ENCODE data around the gene ORC3.
"Not testable (repeated sequence)": the region's sequence is repeated elsewhere in the genome, so short reads cannot be mapped to it uniquely, and the experiment has no call there.

Gene ORC3

DNA sequence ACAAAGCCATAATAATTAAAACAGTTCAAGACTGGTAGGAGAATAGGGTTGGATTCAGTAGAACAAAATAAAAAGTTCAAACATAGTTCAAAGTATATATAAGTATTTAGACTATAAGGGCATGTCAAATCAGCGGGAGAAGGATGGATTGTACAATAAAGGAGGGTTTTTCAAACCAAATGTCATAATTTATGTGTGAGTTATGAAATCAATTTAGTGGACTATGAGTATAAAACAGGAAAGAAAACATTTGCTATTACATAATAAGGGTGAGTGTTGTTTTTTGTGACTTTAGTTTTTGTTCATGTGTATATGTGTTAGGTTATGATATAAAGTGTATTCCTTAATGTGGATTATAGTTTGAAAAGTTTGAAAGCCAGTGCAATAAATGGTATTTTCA is 10.6 kb downstream of the ORC3 start:
- DNase-seq (ENCODE audit: low read depth, low spot score) = no peak

DNA sequence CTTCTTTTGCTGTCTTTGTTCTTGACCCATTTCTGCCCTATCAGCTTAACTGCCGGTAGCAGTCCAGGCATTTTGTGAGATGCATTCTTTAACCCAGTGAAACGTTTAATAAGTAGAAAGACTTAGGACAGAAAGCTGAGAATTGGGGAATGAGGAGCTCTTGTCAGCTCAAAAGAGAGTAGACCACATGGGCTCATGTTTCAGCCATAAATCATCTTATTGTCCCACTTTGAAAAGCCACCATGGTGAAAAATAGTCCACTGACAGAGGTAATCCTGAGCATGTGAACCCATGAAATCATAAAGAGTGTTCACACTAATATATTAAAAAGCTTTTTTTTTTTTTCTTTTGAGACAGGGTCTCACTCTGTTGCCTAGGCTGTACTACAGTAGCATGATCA is 16.3 kb downstream of the ORC3 start:
- no peak for DNase-seq (ENCODE audit: low read depth, low spot score)

DNA sequence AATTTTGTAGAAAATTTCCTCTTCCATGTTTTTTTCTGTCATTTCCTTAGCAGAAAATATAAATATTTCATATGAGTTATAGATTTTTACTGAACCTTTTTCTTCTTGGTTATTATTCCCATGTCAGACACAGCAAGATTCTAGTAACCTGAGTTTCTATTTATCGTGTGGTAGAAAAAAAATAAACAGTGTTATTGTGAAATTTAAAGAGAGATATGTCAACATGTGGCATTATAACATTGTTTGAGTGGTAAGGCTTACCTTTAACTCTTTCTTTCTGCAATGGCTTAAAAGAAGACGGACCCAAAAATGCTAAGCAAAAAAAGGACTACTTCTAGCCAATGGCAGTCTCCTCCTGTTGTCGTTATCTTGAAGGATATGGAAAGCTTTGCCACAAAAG is 18.9 kb downstream of the ORC3 start:
- DNase-seq (ENCODE audit: low read depth, low spot score) = no peak

DNA sequence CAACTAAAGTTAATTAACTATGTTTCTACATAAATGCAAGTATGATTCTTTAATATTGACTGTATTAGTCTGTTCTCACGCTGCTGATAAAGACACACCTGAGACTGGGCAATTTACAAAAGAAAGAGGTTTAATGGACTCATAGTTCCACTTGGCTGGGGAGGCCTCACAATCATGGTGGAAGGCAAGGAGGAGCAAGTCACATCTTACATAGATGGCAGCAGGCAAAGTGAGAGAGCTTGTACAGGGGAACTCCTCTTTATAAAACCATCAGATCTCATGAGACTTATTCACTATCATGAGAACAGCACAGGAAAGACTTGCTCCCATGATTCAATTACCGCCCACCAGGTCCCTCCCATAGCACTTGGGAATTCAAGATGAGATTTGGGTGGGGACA is 23.1 kb downstream of the ORC3 start:
- DNase-seq (ENCODE audit: low read depth, low spot score) = not testable (repeated sequence)

DNA sequence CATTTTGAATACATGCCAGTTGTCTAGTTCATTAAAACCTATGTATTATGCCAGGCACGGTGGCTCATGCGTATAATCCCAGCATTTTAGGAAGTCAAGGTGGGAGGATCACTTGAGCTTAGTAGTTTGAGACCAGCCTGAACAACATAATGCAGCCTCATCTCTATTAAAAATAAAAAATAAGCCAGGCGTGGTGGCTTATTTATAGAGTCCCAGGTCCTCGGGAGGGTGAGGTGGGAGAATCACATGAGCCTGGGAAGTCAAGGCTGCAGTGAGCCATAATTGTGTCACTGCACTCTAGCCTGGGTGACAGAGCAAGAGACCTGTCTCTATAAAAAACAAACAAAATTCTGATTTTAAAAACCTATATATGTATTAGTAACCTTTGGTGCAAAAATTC is 27.5 kb downstream of the ORC3 start:
- no peak for DNase-seq (ENCODE audit: low read depth, low spot score)

DNA sequence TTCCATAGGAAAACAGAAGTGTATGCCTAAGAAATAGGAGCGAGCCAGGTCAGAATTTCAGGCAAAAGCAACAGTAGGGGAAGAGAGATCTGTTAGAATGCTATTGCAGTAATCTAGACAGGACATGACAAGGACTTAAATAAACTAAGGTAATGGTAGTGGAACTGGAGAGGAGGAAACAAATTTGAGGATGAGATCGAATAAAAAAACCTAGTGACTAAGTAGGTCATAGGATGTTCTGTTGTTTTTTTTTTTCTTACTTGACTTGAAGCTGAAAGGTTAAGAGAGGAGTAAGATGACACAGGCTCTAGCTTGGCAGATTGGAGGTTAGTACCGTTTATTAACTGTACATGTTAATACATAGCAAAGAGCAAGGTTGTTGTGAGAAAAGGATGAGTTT is 28.6 kb downstream of the ORC3 start:
- no peak for DNase-seq (ENCODE audit: low read depth, low spot score)

DNA sequence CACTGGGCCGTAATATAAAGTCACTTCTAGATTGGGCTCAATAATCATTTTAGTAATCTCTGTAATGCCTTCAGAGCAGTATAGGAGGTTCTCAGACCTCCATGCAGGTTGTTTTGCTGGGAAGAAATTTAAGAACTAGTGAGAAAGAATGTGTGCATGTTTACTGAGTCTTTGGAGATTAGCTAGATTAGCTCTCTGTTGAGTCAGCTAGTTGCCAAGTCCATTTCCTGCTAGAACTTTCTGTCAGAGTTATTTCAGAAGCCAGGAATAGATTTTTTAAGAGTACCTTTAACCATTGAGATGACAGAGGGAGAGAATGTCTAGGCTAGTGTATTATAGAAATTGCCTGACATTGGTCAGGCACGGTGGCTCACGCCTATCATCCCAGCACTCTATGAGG is 33.3 kb downstream of the ORC3 start:
- DNase-seq (ENCODE audit: low read depth, low spot score) = no peak

DNA sequence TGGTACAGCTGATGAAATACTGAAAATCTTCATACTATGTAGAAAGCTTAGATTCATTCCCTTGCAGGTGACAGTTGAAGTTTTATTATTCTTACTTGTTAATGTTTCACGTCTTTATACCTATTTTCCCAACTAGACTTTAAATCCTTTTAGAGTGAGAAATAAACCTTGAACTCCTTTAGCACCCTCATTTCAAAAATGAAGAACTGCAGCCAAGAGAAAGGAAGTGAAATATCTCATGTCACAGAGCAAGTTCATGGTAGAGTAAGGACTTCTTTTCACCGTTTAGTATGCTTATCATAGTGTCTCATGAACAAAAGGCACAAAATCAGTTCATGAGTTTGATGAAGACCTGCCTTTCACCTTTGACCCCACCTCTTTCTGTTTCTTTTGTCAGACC is 38.5 kb downstream of the ORC3 start:
- DNase-seq (ENCODE audit: low read depth, low spot score) = no peak

DNA sequence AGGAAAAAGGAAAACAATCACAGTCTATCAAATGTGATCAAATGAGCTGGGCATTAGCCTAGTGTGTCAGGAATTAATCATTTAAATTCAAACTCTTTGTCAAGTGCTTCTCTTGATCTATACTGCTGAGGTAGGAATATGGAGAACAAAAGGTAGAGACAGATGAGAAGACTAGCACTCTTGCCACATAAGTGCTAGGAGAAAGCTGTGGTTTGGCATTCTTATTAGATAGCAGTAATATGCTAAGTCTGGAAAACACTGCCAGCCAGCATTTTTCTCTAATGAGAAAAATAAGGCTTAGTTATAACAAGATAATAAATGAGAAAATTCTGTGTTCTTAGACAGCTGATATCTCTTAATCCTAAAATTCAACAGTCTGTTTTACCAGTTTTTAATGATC is 38.9 kb downstream of the ORC3 start:
- no peak for DNase-seq (ENCODE audit: low read depth, low spot score)

DNA sequence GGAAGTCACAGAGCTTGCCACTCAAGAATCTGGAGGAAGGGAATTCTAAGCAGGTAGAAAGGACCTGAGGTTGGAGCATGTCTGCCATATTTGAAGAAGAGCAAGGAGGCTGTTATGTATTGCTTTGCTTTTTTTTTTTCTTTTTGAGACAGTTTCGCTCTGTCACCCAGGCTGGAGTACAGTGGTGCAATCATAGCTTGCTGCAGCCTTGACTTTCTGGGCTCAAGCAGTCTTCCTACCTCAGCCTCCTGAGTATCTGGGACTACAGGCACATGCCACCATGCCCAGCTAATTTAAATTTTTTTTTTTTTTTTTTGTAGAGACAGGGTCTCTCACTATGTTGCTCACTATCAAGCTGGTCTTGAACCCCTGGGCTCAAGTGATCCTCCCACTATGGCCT is 40.8 kb downstream of the ORC3 start:
- no peak for DNase-seq (ENCODE audit: low read depth, low spot score)

DNA sequence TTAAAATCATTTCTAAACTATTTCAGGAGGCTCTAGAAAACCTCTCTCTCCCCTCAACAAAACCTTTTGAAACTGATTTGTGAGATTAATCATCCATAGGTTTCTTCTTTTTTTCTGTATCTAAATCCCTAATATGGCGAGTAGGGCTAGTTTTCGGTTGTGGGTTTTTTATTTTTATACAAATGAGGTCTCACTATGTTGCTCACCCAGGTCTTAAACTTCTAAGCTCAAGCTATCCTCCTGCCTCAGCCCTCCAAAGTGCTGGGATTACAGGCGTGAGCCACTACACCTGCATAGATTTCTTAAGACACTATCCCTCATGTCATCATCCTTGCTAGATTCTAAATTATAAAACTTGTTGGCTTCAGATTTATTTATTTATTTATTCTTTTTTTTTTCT is 43.9 kb downstream of the ORC3 start:
- no peak for DNase-seq (ENCODE audit: low read depth, low spot score)

DNA sequence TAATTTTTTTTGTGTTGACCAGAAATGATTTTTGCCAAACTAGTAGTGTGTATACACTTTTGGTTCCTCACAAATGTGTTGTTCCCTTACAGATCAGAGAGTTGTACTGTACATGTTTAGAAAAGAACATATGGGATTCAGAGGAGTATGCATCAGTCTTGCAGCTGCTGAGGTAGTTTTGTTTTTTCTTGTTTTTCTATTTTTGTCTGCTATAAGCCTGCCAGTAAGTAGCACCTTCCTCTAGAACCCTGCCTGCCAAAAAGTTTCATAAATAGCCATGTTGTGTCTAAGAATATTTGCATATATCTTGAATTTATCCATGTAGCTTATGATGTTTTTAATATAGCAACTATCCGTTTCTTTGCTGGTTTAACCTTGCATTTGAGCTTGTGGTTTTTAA is 46.4 kb downstream of the ORC3 start:
- no peak for DNase-seq (ENCODE audit: low read depth, low spot score)

DNA sequence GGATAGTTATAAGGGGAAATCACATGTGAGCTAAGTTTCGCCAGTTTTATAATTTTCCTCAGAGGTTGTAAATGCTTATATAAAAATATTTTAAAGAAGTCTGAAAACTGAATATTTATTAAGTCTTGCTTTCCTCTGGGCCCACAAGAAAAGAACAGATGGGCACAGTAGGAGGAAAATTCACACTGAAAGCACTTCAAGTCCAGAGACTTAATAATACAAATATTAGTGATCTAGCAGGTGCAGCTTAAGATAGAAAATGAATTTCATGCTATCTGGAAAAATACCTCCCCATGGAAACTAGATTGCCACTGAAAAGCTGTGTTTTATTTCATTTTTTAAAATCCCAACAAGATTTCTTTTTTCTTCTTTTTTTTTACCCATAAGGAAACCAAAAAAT is 47.2 kb downstream of the ORC3 start:
- DNase-seq (ENCODE audit: low read depth, low spot score) = no peak

DNA sequence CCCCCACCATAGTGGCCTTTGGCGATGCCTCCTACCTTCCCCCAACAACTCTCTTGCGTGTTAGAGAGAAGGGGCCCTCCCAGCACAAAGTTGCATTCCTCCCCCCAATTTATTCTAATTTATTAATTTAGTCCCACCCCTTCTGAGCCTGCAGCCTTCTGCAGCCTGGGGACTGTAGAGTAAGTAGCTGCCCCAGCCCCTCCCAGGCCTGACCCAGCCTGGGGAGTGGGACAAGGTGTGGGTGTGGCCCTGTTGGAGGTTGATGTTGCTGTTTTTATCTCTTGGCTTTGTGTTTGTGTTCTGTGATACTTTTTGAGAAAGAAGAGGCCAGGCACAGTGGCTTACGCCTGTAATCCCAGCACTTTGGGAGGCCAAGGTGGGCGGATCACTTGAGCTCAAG is 49.4 kb downstream of the ORC3 start:
- peak; percentile 3 for DNase-seq (ENCODE audit: low read depth, low spot score)

DNA sequence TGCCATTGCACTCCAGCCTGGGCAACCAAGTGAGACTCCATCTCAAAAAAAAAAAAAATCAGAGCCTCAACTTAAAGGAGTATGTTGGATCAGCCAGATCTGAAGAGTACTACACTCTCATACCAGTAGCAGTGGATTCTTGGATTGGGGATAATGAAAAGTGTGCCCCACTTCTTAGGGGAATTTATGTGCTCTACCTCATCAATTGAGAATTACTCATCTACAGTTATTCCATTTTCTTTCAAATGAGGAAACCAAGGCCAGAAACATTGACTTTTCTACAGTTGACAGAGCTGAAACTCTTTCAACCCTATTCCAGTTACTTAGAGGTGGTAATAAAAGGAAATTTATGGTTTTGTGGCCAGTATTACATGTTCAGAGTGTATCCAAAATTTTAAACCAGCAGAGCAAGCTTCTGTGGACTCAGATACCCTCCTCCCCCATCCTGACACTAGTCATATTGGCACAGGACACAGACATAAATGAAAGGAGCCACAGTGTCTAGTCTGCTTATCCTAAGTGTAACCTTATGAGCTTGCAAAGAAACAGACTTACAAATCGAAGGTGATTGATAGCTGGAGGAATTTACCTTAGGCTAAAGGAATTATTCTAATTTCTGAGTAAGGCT is 51.2 kb downstream of the ORC3 start:
- no peak for DNase-seq (ENCODE audit: low read depth, low spot score)

DNA sequence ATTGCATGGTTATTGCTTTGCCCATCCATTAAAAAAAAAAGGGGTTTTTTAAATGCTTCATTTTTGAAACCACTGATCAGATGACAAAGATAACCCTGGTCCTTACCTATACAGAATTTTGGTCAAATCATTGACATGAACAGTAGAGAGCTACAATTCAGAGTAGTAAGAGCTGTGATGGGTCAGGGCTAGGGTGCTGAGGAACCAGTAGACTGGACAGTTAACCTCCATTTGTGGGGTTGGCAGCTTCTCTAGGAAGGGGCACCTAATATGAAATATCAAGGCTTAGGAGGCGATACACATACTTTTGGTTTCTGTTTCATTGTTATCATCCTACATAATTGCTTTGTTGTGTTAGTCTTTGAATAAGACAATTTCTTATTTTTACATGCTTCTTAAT is 55.1 kb downstream of the ORC3 start:
- DNase-seq (ENCODE audit: low read depth, low spot score) = no peak

DNA sequence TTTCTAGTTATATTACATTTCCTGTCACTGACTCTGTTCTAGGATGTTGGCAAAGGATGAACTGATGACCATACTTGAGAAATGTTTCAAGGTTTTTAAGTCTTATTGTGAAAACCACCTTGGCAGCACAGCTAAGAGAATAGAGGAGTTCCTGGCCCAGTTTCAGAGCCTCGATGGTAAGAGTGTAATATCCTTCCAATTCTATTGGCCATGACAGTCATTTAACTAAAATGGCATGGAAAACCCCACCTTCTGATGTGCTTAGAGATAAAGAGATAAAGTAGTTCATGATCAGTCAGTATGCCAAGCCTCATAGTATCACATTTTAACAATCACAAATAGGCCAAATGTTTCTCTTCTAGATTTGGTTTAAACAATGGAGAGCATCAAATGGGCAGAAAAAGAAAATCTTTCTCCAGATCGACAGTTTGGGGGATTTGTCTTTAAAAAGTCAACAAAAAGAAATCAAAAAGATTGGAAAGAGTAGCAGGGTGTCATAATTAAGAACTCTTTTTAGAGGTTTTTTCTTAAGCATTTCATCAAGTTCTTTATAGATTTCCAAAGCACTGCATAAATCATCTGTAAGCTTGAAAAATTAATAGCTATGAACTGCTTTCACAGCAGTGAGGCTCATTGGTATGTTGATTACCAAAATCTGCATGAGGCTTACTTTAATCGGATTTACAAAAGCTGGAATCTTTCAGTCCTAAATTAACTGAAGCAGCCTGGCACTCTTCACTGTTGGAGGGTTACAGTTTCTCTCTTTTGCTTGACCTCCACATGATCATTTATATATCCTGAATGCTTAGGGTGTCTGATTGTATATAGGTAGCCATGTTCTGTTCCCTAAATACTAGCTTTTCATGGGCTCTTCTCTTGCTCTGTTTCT is 63.4 kb downstream of the ORC3 start:
- DNase-seq (ENCODE audit: low read depth, low spot score) = no peak

DNA sequence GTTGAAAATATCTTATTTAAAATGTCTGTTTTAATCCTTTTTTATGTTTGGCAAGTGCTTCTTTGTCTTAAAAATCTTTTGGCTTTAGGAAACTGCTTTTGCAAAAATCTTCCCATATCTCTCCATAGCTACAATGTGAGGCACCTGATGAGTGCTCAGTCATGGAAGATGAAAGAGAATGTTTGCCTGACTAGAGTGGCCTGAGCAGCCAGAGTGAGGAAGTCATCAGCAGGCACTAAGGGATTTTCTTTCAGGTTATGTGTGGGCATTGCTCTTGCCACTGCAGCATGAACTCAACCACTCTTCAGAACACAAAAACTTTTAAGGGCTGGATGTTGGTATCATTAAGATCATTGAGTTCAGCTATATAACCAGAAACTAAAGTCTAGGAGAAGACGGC is 64.2 kb downstream of the ORC3 start:
- no peak for DNase-seq (ENCODE audit: low read depth, low spot score)

DNA sequence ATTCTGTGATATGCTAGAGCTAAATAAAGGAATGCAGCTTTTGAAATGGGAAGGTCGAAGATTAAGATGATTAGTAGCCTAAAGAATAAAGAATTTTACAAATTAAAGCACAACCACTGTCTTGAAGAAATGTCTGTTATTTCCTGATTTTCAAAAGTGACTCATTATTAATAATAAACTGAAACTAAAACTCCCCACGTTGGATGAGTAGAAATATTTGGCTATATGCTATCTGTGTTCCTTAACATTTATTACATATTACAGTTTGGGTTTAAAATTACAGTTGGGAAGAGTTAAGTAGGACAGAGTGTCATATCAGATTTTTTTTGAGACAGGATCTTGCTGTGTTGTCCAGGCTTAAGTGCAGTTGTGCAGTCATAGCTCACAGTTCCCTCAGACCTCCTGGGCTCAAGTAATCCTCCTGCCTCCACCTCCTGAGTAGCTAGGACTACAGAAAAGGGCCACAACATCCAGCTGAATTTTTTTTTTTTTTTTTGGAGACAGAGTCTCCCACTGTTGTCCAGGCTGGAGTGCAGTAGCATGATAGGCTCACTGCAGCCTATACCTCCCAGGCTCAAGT is 65.0 kb downstream of the ORC3 start:
- DNase-seq (ENCODE audit: low read depth, low spot score) = no peak

DNA sequence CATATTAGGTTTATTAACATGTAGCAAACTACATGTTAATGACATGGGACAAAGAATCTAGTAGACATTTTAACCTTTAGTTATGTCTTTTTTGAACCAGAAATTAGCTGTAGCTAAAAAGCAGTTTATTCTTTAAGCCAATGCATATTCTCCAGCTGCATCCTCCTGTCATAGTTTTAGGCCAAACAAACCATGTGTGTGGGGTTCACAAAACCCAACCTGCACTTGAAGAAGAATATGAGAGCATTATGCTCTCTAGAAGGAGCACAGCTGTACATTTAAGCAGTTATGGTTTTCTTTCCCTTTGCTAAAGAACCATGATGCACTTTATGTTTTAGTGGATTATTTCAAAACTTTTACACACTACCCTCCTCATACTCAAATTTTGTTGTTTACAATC is 65.9 kb downstream of the ORC3 start:
- DNase-seq (ENCODE audit: low read depth, low spot score) = no peak

DNA sequence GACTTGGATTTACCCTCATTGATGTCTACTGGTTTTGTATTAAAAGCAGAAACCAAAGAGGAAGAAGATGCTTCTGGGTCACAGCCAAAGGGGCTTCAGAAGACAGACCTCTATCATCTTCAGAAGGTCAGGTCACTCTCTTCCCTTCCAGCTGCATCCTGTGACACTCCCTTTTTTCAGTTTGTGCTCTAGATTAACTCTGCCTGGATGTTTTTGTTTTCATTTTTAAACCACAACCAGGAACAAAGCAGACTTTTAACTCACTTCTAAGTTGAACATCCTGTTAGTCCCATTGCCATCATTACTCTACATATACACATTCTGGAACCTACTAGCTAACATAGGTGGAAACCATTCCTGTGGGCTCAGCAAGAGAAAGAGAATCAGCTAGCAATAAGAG is 66.9 kb downstream of the ORC3 start:
- DNase-seq (ENCODE audit: low read depth, low spot score) = no peak

DNA sequence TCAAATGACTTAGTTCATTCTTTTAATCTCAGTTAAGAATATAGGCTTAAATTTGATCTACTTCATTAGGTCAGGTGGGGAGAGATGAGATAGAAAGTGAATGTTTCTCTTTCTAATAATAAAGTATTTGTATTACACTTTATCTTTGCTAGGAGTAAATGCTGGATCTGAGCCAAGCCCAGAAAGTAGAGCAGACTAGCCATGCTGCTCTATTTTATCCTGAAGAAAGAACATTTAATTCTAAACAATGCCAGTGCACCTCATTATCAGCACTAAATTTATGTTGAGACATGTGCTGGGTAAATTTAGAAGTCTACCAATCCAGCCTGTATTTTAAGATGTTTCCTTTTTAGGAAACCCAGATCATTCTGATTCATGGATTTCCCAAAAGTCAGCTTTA is 68.6 kb downstream of the ORC3 start:
- DNase-seq (ENCODE audit: low read depth, low spot score) = no peak

DNA sequence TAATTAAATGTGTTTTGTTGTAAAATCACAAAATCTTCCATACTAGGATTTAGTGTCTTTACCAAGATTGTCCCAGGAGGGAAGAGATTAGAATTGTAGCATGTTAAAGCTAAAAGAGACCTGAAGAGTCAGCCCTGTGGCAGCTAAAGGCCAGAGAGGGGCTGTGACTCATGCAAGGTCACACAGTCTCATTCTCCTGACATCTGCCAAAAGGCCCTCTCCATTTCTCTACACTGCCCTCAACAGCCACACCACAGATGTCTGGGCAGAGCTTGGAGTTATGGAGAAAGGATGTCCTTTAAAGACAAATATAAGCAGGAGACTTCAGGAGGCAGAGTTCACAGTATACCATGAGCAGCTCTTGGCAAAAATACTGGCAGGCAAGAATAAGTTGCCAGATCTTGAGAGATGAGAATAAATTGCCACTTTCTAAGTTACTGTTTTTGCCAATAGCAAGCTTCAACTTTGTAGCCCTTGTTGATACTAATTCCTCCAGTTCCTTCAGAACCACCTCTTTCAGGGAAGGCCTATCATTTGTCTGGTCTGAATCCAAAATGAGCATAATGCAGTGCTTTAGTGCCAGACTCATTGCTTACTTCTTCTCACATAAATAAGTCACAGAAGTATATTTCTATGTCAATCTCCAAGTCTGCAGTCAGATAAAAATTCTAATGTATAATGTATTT is 70.4 kb downstream of the ORC3 start:
- no peak for DNase-seq (ENCODE audit: low read depth, low spot score)

Data from ELF-1 (cell line).